Activated CD4-positive, alpha-beta memory T cell treated with anti-CD3 and anti-CD28 coated beads for 36 hours (primary cell): ENCODE measurements around the gene ACIN1. TPM values are rescaled to one million over a fixed set of nuclear protein-coding genes. Genes with fewer than 3 reads are reported as not detected.

Experiments
- CTCF ChIA-PET: fragments of 350-600 bp; sonication (Branson Sonifier 250); formaldehyde crosslinking; loops from one replicate; lab custom pipeline; 2021; ENCODE audit warnings: antibody characterized with exemption, inconsistent platforms; lab: Charles Lee
- POLR2A ChIA-PET: fragments of 350-600 bp; sonication (Branson Sonifier 250); formaldehyde crosslinking; loops from one replicate; lab custom pipeline; 2021; ENCODE audit warnings: antibody characterized with exemption; lab: Charles Lee
- DNase-seq: peaks from one replicate; pipeline ENCODE4 v3.0.0-alpha.2; 2020
- H3K27ac Mint-ChIP-seq: one replicate; pipeline ENCODE4 v1.8.0; 2021; ENCODE audit warnings: mixed read lengths
- H3K27me3 Mint-ChIP-seq: one replicate; pipeline ENCODE4 v1.8.0; 2021; ENCODE audit warnings: mixed read lengths
- H3K36me3 Mint-ChIP-seq: one replicate; pipeline ENCODE4 v1.8.0; 2021; ENCODE audit warnings: mixed read lengths
- H3K4me1 Mint-ChIP-seq: one replicate; pipeline ENCODE4 v1.8.0; 2021; ENCODE audit warnings: low read depth, mixed read lengths
- H3K4me3 Mint-ChIP-seq: one replicate; pipeline ENCODE4 v1.8.0; 2021; ENCODE audit warnings: mild to moderate bottlenecking, mixed read lengths
- H3K9me3 Mint-ChIP-seq: one replicate; pipeline ENCODE4 v1.8.0; 2021; ENCODE audit warnings: mixed read lengths
- intact Hi-C: fragments of 100-400 bp; cut with micrococcal nuclease; formaldehyde crosslinking; loops from one replicate; pipeline ENCODE4 v1.15.1; 2023
- total RNA-seq, 2 experiments: library from RNA; stranded (reverse); gene quantifications; one replicate each; pipeline ENCODE4 v1.2.3, GENCODE V29; 2021

The ACIN1 gene
- total RNA-seq, 2 experiments from 2014 or later: 148 to 157 TPM

DNA sequence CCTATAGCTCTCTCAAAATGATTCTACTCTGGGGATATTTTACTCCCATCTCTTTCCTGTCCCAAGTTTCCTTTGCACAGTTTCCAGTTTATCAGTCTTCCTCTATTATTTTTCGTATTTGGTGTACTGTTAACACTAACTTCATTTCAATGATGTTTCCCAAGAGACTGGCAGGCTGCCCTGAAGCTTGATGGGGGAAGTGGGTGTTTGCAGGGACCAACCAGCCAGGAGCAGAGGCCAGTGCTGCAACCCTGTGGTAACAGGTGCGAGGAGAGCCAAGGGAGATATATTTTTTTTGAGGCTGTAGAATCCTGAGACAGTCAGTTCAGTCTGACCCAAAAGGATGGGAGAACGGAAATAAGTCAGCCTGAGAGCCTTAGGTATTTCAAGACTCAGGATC, 35.9 kb upstream of the ACIN1 start:
- Mint-ChIP-seq H3K36me3 (no peaks in the 10 kb centered on the region), H3K4me1 (peaks cover 7% of the 10 kb centered on the region), H3K9me3 (no peaks in the 10 kb centered on the region), H3K4me3 (no peak overlapping the region), H3K27me3 (peaks cover 3% of the 10 kb centered on the region), H3K27ac (no peak overlapping the region)
- ChIA-PET POLR2A (no interaction called here), CTCF (interaction anchor here (0.6 to 4.5 kb wide), 2 partner anchors 10 to 41 kb away, joined by 6 to 35 read pairs; no protein-coding TSS in a partner anchor)
- no peak for DNase-seq
- intact Hi-C loops: no loop called here

DNA sequence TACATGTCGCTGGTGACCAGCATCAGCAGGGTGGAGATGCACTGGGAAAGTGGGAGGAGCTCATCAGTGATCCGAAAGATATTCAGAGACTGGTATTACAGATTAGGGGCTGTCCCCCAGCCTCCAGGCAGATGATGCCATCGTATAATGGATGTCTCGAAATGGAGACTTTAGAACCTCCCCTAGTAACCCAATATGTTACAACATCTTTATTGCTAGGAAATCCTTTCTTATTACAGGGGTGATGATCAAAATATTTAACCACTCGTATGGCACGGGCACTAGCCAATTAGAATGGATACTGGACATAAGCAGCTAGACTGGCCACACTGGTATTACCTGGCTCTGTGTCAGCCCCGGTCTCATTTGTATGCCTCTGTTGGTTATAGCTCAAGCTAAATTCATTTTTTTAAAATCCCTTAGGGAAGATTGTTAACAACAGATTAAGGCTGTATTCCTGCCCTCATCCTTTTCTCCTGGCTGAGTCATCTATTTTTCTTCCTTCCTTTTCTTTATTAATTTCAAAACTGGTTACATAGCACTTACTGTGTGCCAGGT, 34.9 kb upstream of the ACIN1 start:
- no peaks in the 10 kb centered on the region for H3K36me3 Mint-ChIP-seq
- no peak overlapping the region for H3K27ac Mint-ChIP-seq
- CTCF ChIA-PET: interaction anchor here (0.8 to 4.5 kb wide), 2 partner anchors 9 to 57 kb away, joined by 3 to 35 read pairs; no protein-coding TSS in a partner anchor
- no peak overlapping the region for H3K4me3 Mint-ChIP-seq
- intact Hi-C loops: no loop called here
- H3K27me3 Mint-ChIP-seq: peaks cover 3% of the 10 kb centered on the region
- H3K4me1 Mint-ChIP-seq: peaks cover 7% of the 10 kb centered on the region
- POLR2A ChIA-PET: no interaction called here
- no peak for DNase-seq
- no peaks in the 10 kb centered on the region for H3K9me3 Mint-ChIP-seq

DNA sequence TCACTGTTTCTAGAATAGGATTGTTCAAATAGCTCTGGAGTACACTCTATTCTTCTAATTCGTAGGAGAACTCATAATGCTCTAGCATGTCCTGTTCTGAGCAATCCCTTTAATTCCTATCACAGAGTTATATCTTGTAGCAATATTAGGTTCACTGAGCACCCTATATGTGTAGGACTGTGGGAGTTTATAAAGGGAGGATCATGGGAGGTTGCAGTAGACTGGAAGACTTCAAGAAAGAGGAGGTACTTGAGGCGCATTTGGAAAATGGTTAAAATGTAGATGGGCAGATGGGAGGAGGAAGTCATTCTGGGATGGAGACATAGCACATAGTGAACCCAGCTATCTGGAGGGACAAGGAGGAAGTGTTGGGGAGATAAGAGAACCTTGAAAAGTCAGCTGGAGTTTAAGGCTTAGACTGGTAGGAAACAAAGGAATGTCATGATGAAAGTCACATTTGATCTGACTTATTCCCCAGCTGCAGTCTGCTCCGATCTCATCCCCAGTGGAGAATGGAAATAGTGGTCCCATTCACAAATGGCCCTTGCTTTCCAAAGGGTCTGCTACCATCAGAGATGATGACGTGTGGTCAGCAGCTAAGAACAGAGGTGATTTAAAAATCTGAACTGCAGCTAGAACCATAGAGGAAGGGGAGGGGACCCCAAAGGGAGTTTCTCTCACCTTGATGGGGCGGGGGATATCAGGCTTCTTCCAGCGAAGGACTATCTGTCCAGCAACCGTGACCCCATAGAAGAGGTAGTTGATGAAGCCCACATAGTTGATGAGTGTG, 34.2 kb upstream of the ACIN1 start:
- CTCF ChIA-PET: interaction anchor here (0.8 to 4.5 kb wide), 3 partner anchors 8 to 60 kb away, joined by 3 to 35 read pairs (median 3); no protein-coding TSS in a partner anchor

DNA sequence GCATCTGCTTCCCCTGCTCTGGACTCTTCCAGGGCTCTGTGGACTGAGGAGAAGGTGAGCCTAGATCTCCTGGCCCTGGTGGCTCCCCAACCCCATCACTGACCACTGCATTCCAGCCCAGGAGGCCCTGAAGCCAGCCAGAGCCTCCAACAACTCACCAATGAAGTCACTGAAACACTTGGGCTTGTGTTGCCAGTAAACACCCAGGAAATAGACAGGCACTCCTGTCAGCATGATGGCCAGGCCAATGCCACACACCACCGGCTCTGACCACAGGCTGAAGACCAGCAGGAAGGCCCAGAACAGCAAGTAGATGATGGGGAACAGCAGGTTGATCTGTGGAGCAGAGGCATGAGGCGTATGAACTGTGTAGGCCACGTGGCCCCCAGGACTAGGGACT, 32.9 kb upstream of the ACIN1 start:
- intact Hi-C loops: no loop called here
- H3K36me3 Mint-ChIP-seq: no peaks in the 10 kb centered on the region
- H3K27ac Mint-ChIP-seq: no peak overlapping the region
- H3K4me3 Mint-ChIP-seq: no peak overlapping the region
- no peak for DNase-seq
- no peaks in the 10 kb centered on the region for H3K9me3 Mint-ChIP-seq
- ChIA-PET CTCF (interaction anchor here (0.8 kb wide), 1 partner anchor 59 kb away, joined by 3 read pairs; no protein-coding TSS in a partner anchor), POLR2A (no interaction called here)
- H3K4me1 Mint-ChIP-seq: peaks cover 7% of the 10 kb centered on the region
- peaks cover 3% of the 10 kb centered on the region for H3K27me3 Mint-ChIP-seq

More for the DNA sequence above, 34.2 kb upstream of the ACIN1 start:
- H3K36me3 Mint-ChIP-seq: no peaks in the 10 kb centered on the region
- H3K27ac Mint-ChIP-seq: no peak overlapping the region
- intact Hi-C loops: no loop called here
- no peaks in the 10 kb centered on the region for H3K9me3 Mint-ChIP-seq
- DNase-seq: no peak
- POLR2A ChIA-PET: no interaction called here
- H3K27me3 Mint-ChIP-seq: peaks cover 3% of the 10 kb centered on the region
- no peak overlapping the region for H3K4me3 Mint-ChIP-seq
- peaks cover 7% of the 10 kb centered on the region for H3K4me1 Mint-ChIP-seq

DNA sequence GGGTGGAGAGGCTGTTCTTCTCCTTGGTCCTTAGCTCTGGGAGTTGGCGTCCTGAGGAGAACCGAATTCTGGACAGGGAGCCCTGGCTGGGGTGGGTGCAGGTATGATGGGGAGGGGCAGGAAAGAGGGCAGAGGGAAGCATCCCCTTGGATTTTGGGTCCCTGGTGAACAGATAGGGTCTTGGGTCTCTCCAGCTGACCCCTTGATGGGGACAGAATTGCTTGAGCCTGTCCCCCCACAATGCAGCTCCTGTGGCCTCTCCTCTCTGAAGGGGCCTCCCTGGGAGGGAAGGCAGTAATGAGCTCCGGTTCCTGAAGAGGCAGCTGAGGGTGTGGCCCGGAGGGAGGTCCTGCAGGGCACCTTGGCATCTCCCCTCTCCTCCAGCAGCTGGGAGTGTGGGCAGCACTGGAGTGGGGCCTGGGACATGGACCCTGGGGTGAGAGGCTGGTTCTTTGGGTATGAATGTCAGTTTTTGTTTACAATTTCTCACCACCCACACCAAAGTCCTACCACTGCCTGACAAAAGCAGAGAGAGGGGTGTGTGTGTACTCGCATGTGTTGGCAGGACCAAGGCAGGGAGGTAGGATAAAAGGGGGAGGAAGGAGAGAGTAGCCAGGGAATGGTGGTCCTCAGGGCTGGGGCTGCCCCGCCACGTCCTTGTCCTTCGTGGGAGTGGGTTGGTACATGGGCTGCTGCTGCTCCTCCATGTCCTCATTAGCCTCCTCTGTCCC, 31.8 kb upstream of the ACIN1 start:
- no peak for DNase-seq
- Mint-ChIP-seq H3K4me1 (peaks cover 7% of the 10 kb centered on the region), H3K36me3 (no peaks in the 10 kb centered on the region), H3K27me3 (peaks cover 3% of the 10 kb centered on the region), H3K9me3 (no peaks in the 10 kb centered on the region), H3K4me3 (no peak overlapping the region), H3K27ac (no peak overlapping the region)
- ChIA-PET POLR2A (no interaction called here), CTCF (interaction anchor here (0.6 to 5.0 kb wide), 2 partner anchors 60 to 157 kb away, joined by 5 to 24 read pairs; no protein-coding TSS in a partner anchor)
- intact Hi-C loops: no loop called here

DNA sequence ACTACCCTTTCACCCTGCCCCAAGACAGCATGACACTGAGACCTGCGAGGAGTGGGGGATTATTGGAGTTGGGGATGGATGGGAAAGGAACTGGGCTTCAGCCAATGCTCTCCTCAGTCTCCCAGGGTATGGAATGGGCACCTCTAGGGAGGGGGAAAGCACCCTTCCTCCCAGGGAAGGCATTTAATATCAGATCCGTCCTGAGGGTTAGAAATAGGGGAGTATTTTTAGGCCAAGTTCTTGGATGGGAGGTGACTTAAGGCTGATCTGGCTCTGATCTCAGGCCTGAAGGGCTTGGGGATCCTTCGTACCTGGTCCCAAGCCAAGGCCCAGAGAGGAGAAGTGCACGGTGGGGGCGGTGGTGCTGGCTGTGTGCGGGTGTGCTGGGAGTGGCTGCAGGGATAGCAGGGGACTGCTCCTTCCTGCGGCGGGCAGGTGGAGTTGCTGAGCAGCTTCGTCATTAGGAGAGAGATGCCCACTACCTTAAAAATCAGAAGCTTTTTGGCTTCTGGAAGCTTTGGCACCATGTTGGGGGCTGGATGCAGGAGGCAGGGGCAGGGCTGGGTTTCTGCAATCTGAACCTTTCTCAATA, 31.1 kb upstream of the ACIN1 start:
- POLR2A ChIA-PET: no interaction called here
- CTCF ChIA-PET: interaction anchor here (5.0 kb wide), 1 partner anchor 61 kb away, joined by 24 read pairs; no protein-coding TSS in a partner anchor
- DNase-seq: no peak
- intact Hi-C loops: no loop called here
- Mint-ChIP-seq H3K9me3 (no peaks in the 10 kb centered on the region), H3K4me3 (no peak overlapping the region), H3K36me3 (no peaks in the 10 kb centered on the region), H3K27ac (no peak overlapping the region), H3K4me1 (peaks cover 12% of the 10 kb centered on the region), H3K27me3 (peaks cover 2% of the 10 kb centered on the region)

DNA sequence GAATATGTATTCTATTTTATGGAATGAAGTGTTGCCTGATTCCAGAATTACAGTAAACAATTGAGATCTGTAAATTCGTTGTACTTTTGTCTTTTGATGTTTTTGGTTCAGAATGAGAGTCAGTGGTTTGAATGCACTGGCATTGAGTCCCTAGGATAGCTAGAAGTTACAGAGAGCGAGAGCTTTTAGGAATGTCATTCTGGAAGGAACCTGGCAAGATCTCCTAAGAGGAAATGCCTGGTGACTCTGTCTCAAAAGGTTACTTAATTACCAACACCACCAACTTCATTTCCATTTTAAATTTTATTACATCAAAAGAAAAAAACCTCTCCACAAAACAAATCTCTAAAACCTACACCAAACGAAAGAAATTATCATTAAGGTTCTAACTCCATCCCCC, 30.1 kb upstream of the ACIN1 start:
- Mint-ChIP-seq H3K27ac (no peak overlapping the region), H3K4me1 (peaks cover 22% of the 10 kb centered on the region), H3K9me3 (no peaks in the 10 kb centered on the region), H3K4me3 (no peak overlapping the region), H3K27me3 (peaks cover 2% of the 10 kb centered on the region), H3K36me3 (no peaks in the 10 kb centered on the region)
- intact Hi-C loops: no loop called here
- POLR2A ChIA-PET: no interaction called here
- DNase-seq: no peak
- CTCF ChIA-PET: interaction anchor here (1.0 to 5.0 kb wide), 3 partner anchors 57 to 255 kb away, joined by 3 to 24 read pairs (median 5); no protein-coding TSS in a partner anchor

DNA sequence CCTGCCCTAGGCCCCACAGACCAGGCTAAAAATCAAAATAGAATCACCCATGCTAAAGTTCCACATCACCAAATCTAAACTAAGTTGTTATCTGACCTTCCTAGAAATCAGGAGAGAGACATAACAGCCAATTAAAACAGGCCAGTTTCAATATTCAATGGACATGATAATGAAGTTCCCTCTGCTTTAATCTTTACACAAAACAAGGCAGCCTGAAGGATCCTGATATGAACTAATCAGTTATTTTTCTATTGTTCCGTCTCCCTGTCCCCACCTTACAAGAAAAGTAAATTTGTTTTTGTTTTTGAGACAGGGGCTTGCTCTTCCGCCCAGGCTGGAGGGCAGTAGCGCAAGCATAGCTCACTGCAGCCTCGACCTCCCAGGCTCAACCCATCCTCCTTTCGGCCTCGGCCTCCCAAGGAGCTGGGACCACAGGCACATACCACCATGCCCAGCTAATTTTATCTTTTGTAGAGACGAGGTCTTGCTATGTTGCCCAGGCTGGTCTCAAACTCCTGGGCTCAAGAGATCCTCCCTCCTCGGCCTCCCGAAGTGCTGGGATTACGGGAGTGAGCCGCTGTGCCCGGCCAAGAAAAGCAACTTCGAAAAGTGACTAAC, 29.5 kb upstream of the ACIN1 start:
- CTCF ChIA-PET: interaction anchor here (1.0 to 5.0 kb wide), 5 partner anchors 13 to 256 kb away, joined by 3 to 24 read pairs (median 5); no protein-coding TSS in a partner anchor
- H3K36me3 Mint-ChIP-seq: no peaks in the 10 kb centered on the region
- intact Hi-C loops: no loop called here
- no peak for DNase-seq
- no peaks in the 10 kb centered on the region for H3K9me3 Mint-ChIP-seq
- no peak overlapping the region for H3K4me3 Mint-ChIP-seq
- peaks cover 2% of the 10 kb centered on the region for H3K27me3 Mint-ChIP-seq
- POLR2A ChIA-PET: no interaction called here
- H3K4me1 Mint-ChIP-seq: peaks cover 27% of the 10 kb centered on the region
- no peak overlapping the region for H3K27ac Mint-ChIP-seq

DNA sequence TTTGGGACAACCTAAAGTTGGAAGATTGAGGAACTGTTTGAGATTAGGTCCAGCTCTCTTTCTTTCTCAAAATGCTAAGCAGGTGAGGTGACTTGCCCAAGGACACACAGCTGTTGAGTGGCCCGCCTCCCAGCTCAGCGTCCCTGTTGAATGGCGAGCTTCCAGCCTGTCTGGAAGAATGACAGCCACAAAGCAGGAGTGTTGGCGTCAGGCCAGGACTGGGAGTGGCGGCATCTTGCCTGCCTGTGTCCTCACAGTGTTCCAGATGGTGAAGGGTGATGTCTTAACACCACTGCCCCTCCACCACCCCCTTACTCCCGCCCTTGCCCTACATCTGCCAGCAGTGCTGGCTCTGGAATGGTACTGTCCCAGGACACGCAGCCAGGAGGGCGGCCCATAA, 28.5 kb upstream of the ACIN1 start:
- peaks cover 34% of the 10 kb centered on the region for H3K4me1 Mint-ChIP-seq
- intact Hi-C loops: no loop called here
- no peak overlapping the region for H3K4me3 Mint-ChIP-seq
- no peaks in the 10 kb centered on the region for H3K27me3 Mint-ChIP-seq
- no peak overlapping the region for H3K27ac Mint-ChIP-seq
- no peaks in the 10 kb centered on the region for H3K36me3 Mint-ChIP-seq
- ChIA-PET POLR2A (no interaction called here), CTCF (interaction anchor here (1.3 to 5.0 kb wide), 3 partner anchors 12 to 177 kb away, joined by 3 to 24 read pairs (median 3); no protein-coding TSS in a partner anchor)
- DNase-seq: no peak
- H3K9me3 Mint-ChIP-seq: no peaks in the 10 kb centered on the region

DNA sequence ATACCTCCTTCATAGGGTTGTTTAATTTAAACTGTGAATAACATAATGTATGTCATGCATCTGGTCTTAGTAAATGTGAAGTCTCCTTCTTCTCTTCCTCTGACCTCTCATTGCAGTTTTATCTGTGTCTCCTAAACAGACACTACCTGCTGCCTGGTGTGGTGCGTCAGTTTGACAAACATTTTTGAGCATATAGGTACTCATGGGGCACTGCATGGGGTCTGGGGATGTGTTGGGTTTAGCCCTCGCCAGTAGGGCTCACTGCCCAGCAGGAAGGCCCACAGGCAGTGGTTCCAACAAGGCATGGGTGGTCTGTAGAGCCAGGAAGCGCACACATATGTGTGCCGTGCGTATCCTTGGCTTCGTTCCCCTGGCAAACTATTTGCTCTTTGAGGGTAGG, 27.1 kb upstream of the ACIN1 start:
- intact Hi-C loops: no loop called here

DNA sequence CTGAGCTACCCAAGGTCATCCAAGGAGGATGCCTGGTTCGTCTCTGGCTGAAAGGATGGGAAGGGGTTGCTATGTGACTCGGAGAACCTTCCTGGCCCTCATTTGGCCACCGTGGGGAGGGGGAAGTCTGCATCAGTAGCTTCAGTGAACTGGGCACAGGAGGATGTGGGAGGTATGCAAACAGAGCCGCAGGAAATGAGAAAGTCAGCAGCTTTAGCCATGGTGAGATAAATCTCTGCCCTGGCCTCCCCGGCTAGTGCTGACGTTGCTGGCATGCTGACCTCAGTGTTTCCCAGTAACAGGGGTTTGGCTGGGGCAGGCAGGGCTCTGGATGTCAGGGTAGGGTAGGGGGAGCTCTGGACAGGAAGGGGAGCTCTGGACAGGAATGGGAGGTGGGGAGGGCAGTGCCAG, 26.4 kb upstream of the ACIN1 start:
- Mint-ChIP-seq H3K27me3 (no peaks in the 10 kb centered on the region), H3K4me3 (no peak overlapping the region), H3K9me3 (no peaks in the 10 kb centered on the region), H3K4me1 (peaks cover 32% of the 10 kb centered on the region), H3K36me3 (no peaks in the 10 kb centered on the region), H3K27ac (peak overlapping the region; percentile 58)
- ChIA-PET CTCF (interaction anchor here (0.7 to 4.1 kb wide), 52 partner anchors 9 to 268 kb away, joined by 3 to 223 read pairs (median 6); partner anchors contain the start of genes ACIN1, C14orf119, HOMEZ and PABPN1), POLR2A (interaction anchor here (0.8 to 1.8 kb wide), 2 partner anchors 26 to 201 kb away, joined by 3 to 9 read pairs; partner anchors contain the start of genes ACIN1, C14orf119 and PABPN1)
- intact Hi-C loops: no loop called here
- peak; percentile 30 for DNase-seq

More for the DNA sequence above, 27.1 kb upstream of the ACIN1 start:
- H3K4me1 Mint-ChIP-seq: peaks cover 32% of the 10 kb centered on the region
- H3K9me3 Mint-ChIP-seq: no peaks in the 10 kb centered on the region
- no peaks in the 10 kb centered on the region for H3K36me3 Mint-ChIP-seq
- no peak for DNase-seq
- CTCF ChIA-PET: interaction anchor here (0.9 to 5.0 kb wide), 22 partner anchors 8 to 258 kb away, joined by 3 to 223 read pairs (median 24); partner anchors contain the start of genes ACIN1, C14orf119, HOMEZ and PABPN1
- POLR2A ChIA-PET: interaction anchor here (1.8 kb wide), 1 partner anchor 200 kb away, joined by 9 read pairs; the partner anchor contains the start of gene PABPN1
- no peak overlapping the region for H3K4me3 Mint-ChIP-seq
- H3K27me3 Mint-ChIP-seq: no peaks in the 10 kb centered on the region
- H3K27ac Mint-ChIP-seq: no peak overlapping the region
